Neural progenitor cell (in vitro differentiated cells): ENCODE results near the gene NCOA4. TPM values are rescaled to one million over a fixed set of nuclear protein-coding genes. Genes with fewer than 3 reads are reported as not detected.

Experiments
- DNase-seq: peaks from one replicate; pipeline ENCODE4 v3.0.0-alpha.2; 2016; ENCODE audit warnings: low spot score
- H2AFZ ChIP-seq: fragments of 200-600 bp; sonication (generic); replicated peaks from 2 replicates; pipeline ENCODE4 v1.6.1; 2016; ENCODE audit warnings: antibody characterized with exemption
- H3F3A ChIP-seq: fragments of 200-600 bp; sonication (generic); 2 replicates; pipeline ENCODE4 v1.6.1; 2016; ENCODE audit warnings: antibody characterized with exemption, low read depth
- H3K27ac ChIP-seq: fragments of 200-600 bp; sonication (generic); 2 replicates; pipeline ENCODE4 v1.5.1; 2016; ENCODE audit warnings: mild to moderate bottlenecking
- H3K27me3 ChIP-seq: fragments of 200-600 bp; sonication (generic); 2 replicates; pipeline ENCODE4 v1.6.1; 2016; ENCODE audit warnings: mild to moderate bottlenecking, moderate library complexity
- H3K36me3 ChIP-seq: fragments of 200-600 bp; sonication (generic); 2 replicates; pipeline ENCODE4 v1.5.1; 2016
- H3K4me1 ChIP-seq: fragments of 200-600 bp; sonication (generic); 2 replicates; pipeline ENCODE4 v1.6.1; 2016; ENCODE audit warnings: mixed run types
- H3K4me2 ChIP-seq: fragments of 200-600 bp; sonication (generic); 2 replicates; pipeline ENCODE4 v1.6.1; 2016
- H3K4me3 ChIP-seq: fragments of 200-600 bp; sonication (generic); 2 replicates; pipeline ENCODE4 v1.5.1; 2016
- H3K79me2 ChIP-seq: fragments of 200-600 bp; sonication (generic); 2 replicates; pipeline ENCODE4 v1.6.1; 2016; ENCODE audit warnings: low read depth
- H3K9ac ChIP-seq: fragments of 200-600 bp; sonication (generic); 2 replicates; pipeline ENCODE4 v1.6.1; 2016
- H3K9me3 ChIP-seq: fragments of 200-600 bp; sonication (generic); 2 replicates; pipeline ENCODE4 v1.5.1; 2016; ENCODE audit warnings: low read depth
- H4K20me1 ChIP-seq: fragments of 200-600 bp; sonication (generic); 2 replicates; pipeline ENCODE4 v1.6.1; 2016; ENCODE audit warnings: low read depth
- H3K27ac Mint-ChIP-seq: 3 replicates; pipeline ENCODE4 v1.8.0; 2021; ENCODE audit warnings: mixed read lengths
- H3K27me3 Mint-ChIP-seq: 2 replicates; pipeline ENCODE4 v1.8.0; 2022; ENCODE audit warnings: low read depth, mild to moderate bottlenecking, inconsistent platforms, moderate library complexity, mixed read lengths; ENCODE audit not compliant: insufficient read depth
- H3K36me3 Mint-ChIP-seq: 3 replicates; pipeline ENCODE4 v1.8.0; 2021; ENCODE audit warnings: mixed read lengths
- H3K4me1 Mint-ChIP-seq: 3 replicates; pipeline ENCODE4 v1.8.0; 2021; ENCODE audit warnings: mixed read lengths
- H3K4me3 Mint-ChIP-seq: 3 replicates; pipeline ENCODE4 v1.8.0; 2021; ENCODE audit warnings: mild to moderate bottlenecking, moderate library complexity, mixed read lengths
- H3K9me3 Mint-ChIP-seq: 3 replicates; pipeline ENCODE4 v1.8.0; 2020; ENCODE audit warnings: mixed read lengths
- EZH2 ChIP-seq: fragments of 200-600 bp; sonication (generic); IDR thresholded peaks from 2 replicates; pipeline ENCODE4 v1.6.1; 2017; ENCODE audit warnings: antibody characterized with exemption, mild to moderate bottlenecking, moderate library complexity
- EZH2phosphoT487 ChIP-seq: fragments of 200-600 bp; sonication (generic); IDR thresholded peaks from 2 replicates; pipeline ENCODE4 v1.6.1; 2017; ENCODE audit warnings: antibody characterized with exemption
- total RNA-seq: library from RNA; depleted of rRNA; stranded (reverse); fragments of >200 nt; gene quantifications from 2 replicates; pipeline ENCODE4 v1.2.3, GENCODE V29; 2015; ENCODE audit warnings: low replicate concordance
- TF ChIP-seq, protein P1 (sequence below): fragments of 200-600 bp; sonication (generic); IDR thresholded peaks from 2 replicates; pipeline ENCODE4 v1.5.1; 2017; ENCODE audit warnings: antibody characterized with exemption, mild to moderate bottlenecking

The NCOA4 gene
- total RNA-seq, 1 donor from 2014 or later, result 91.7 TPM

DNA sequence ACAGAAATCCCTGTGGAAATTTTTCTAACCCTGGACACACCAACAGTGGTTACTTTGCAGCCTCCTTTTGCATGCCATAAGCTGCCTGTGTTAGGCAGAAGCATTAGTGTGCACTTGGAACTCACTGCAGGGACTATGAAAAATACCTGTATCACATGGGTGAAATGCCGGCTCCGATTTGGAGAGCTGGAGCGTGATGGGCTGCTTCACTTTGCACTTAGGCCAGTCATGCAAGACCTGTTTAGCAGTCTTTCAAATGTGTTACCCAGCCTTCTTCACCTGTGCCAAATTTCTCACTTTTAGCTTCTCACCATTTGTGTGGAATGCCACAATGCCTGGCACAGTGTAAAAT lies 11.3 kb downstream of the NCOA4 start:
- Mint-ChIP-seq H3K4me1 (peaks cover 10% of the 10 kb centered on the region), H3K4me3 (no peak overlapping the region), H3K9me3 (no peaks in the 10 kb centered on the region), H3K36me3 (peaks cover 11% of the 10 kb centered on the region), H3K27ac (no peak overlapping the region), H3K27me3 (no peaks in the 10 kb centered on the region)
- no peaks in the 10 kb centered on the region for H3K4me1 ChIP-seq
- peaks cover 30% of the 10 kb centered on the region for H4K20me1 ChIP-seq
- H3K4me3 ChIP-seq, result no peak overlapping the region
- no peaks in the 10 kb centered on the region for H3K36me3 ChIP-seq
- H2AFZ ChIP-seq, result no peak overlapping the region
- H3K9me3 ChIP-seq, result no peaks in the 10 kb centered on the region
- no peak overlapping the region for H3K9ac ChIP-seq
- no peak overlapping the region for H3K4me2 ChIP-seq
- no peak for DNase-seq
- TF ChIP-seq EZH2 (no peak), EZH2phosphoT487 (no peak)
- TF ChIP-seq, protein P1, sequence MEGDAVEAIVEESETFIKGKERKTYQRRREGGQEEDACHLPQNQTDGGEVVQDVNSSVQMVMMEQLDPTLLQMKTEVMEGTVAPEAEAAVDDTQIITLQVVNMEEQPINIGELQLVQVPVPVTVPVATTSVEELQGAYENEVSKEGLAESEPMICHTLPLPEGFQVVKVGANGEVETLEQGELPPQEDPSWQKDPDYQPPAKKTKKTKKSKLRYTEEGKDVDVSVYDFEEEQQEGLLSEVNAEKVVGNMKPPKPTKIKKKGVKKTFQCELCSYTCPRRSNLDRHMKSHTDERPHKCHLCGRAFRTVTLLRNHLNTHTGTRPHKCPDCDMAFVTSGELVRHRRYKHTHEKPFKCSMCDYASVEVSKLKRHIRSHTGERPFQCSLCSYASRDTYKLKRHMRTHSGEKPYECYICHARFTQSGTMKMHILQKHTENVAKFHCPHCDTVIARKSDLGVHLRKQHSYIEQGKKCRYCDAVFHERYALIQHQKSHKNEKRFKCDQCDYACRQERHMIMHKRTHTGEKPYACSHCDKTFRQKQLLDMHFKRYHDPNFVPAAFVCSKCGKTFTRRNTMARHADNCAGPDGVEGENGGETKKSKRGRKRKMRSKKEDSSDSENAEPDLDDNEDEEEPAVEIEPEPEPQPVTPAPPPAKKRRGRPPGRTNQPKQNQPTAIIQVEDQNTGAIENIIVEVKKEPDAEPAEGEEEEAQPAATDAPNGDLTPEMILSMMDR, result no peak
- H3K27ac ChIP-seq, result no peak overlapping the region
- peaks cover 56% of the 10 kb centered on the region for H3K79me2 ChIP-seq
- H3F3A ChIP-seq, result peaks cover 7% of the 10 kb centered on the region
- no peaks in the 10 kb centered on the region for H3K27me3 ChIP-seq

DNA sequence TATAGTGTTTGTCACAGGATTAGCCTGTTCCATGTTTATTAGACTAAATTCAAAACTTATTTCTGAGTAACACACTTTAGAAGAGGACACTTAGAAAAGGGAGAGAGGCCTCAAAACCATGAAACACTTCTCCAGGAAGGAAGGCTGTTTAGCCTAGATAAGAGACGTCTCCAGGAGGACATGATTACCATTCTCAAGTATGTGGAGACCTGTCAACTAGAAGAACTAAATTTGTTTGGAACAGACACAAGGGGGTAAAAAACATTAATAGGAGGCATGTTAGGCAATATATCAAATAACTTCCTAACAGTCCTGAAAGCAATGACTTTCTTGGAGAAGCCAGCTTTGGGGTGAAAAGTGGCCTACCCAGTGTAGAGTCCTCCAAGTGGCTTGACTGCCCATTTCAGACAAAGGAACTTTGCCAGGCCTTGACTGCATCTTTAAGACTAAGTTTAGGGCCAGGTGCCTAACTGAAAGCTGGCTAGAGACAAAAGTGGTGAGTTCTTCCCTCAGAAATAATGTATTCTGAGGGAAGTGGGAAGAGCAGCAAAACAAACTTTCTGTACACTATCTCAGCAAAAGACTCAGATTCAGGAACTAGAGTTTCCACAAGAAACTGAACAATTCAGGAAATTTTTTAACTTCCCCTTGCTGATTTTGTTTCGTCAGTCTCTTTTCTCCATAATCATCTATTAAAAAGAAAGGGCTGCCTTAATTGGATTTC lies 11.8 kb downstream of the NCOA4 start:
- Histone ChIP-seq H3K4me1 (no peaks in the 10 kb centered on the region), H3K36me3 (no peaks in the 10 kb centered on the region), H3K9me3 (no peaks in the 10 kb centered on the region), H3F3A (peaks cover 2% of the 10 kb centered on the region), H3K27ac (no peak overlapping the region), H3K79me2 (peaks cover 56% of the 10 kb centered on the region), H3K27me3 (no peaks in the 10 kb centered on the region), H3K9ac (no peak overlapping the region), H3K4me2 (no peak overlapping the region), H2AFZ (no peak overlapping the region), H4K20me1 (peaks cover 25% of the 10 kb centered on the region), H3K4me3 (no peak overlapping the region)
- Mint-ChIP-seq H3K4me1 (peaks cover 8% of the 10 kb centered on the region), H3K4me3 (no peak overlapping the region), H3K9me3 (no peaks in the 10 kb centered on the region), H3K27ac (no peak overlapping the region), H3K36me3 (peaks cover 12% of the 10 kb centered on the region), H3K27me3 (no peaks in the 10 kb centered on the region)
- DNase-seq, result no peak
- TF ChIP-seq EZH2, result no peak
- TF ChIP-seq, protein P1, result no peak
- no peak for TF ChIP-seq EZH2phosphoT487

DNA sequence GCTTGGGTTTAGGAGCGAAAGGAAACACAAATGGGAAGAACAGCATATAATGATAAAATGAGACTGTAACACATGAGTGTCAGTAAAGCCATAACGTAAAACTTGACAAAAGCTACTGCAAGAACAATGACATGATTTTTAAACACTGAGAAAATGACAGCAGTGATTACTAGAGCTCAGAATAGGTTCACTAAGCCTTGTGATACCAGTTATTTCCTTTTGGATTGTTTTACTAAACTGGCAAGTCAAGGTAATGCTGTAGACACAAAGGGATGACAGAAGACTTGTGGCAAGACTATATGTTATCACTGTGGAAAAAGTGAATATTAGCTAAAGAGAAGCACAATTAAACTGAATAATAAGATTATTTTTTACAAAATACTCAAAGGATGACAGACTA lies 12.7 kb downstream of the NCOA4 start:
- H3K27me3 Mint-ChIP-seq, result no peaks in the 10 kb centered on the region
- H3K4me2 ChIP-seq, result no peak overlapping the region
- H4K20me1 ChIP-seq, result peaks cover 23% of the 10 kb centered on the region
- H3K36me3 ChIP-seq, result no peaks in the 10 kb centered on the region
- TF ChIP-seq EZH2 (no peak), EZH2phosphoT487 (no peak)
- TF ChIP-seq, protein P1, result no peak
- H3K4me1 Mint-ChIP-seq, result peaks cover 5% of the 10 kb centered on the region
- no peak overlapping the region for H3K4me3 ChIP-seq
- H3K9me3 Mint-ChIP-seq, result no peaks in the 10 kb centered on the region
- H3K79me2 ChIP-seq, result peaks cover 55% of the 10 kb centered on the region
- H3K9me3 ChIP-seq, result no peaks in the 10 kb centered on the region
- H3K4me1 ChIP-seq, result no peaks in the 10 kb centered on the region
- H3K27ac Mint-ChIP-seq, result no peak overlapping the region
- no peak overlapping the region for H3K27ac ChIP-seq
- H3K9ac ChIP-seq, result no peak overlapping the region
- peaks cover 3% of the 10 kb centered on the region for H3F3A ChIP-seq
- H3K27me3 ChIP-seq, result no peaks in the 10 kb centered on the region
- peaks cover 12% of the 10 kb centered on the region for H3K36me3 Mint-ChIP-seq
- no peak overlapping the region for H2AFZ ChIP-seq
- no peak for DNase-seq
- H3K4me3 Mint-ChIP-seq, result no peak overlapping the region
